Muscle layer of colon (tissue), 2 donors: Measurements from ENCODE around the gene CARD9.
A peak's percentile ranks its signal among the peaks of the same experiment; 100 is the strongest.

Experiments
- H3K27ac ChIP-seq: one replicate; pipeline ENCODE4 v1.7.0; 2013; ENCODE audit warnings: low read depth, mild to moderate bottlenecking, low read length, moderate library complexity
- H3K27me3 ChIP-seq, 2 donors: one replicate each; pipeline ENCODE4 v1.7.0; 2013; ENCODE audit warnings: low read length in 2 of 2, mild to moderate bottlenecking in 2 of 2; ENCODE audit not compliant: insufficient read depth in 2 of 2, control insufficient read depth in 1 of 2
- H3K36me3 ChIP-seq: one replicate; pipeline ENCODE4 v1.7.0; 2013; ENCODE audit warnings: mild to moderate bottlenecking, low read length; ENCODE audit not compliant: insufficient read depth
- H3K4me1 ChIP-seq: one replicate; pipeline ENCODE4 v1.7.0; 2013; ENCODE audit warnings: mild to moderate bottlenecking, low read length; ENCODE audit not compliant: insufficient read depth
- H3K4me3 ChIP-seq, 2 donors: one replicate each; pipeline ENCODE4 v1.7.0; 2013; ENCODE audit warnings: low read length in 2 of 2, low read depth in 1 of 2, mild to moderate bottlenecking in 1 of 2, moderate library complexity in 1 of 2
- H3K9ac ChIP-seq: one replicate; pipeline ENCODE4 v1.7.0; 2013; ENCODE audit warnings: low read length
- H3K9me3 ChIP-seq: one replicate; pipeline ENCODE4 v1.7.0; 2013; ENCODE audit warnings: mild to moderate bottlenecking, low read length
- donor health status: abdominal sarcoma.
- donor health status: Adenocarcinoma of cecum.

Gene CARD9

DNA sequence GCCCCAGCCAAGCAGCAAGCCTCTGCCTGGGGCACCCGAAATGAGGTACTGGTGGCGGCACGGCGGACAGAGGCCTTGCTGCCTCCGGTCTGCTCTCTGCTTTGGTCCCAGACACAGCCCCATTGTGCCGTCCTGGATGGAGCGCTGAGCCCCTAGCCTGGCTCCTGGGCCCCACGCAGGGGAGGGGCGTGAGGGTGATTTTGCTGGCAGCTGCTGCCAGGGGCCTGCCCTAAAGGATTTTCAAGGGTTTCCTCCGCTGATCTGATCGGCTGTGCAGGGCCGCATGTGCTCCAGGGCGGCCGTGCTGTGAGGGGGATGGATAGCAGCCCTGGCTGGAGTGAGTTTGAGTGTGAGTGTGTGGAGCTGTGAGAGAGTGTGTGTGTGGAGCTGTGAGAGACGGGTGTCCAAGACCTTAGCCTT lies 44.8 kb downstream of the CARD9 start:
- no peaks in the 10 kb centered on the region for H3K9me3 ChIP-seq
- H3K4me1 ChIP-seq: peaks cover 24% of the 10 kb centered on the region
- H3K4me3 ChIP-seq: peak overlapping the region; percentile 9 to 79
- H3K27ac ChIP-seq: no peak overlapping the region
- no peaks in the 10 kb centered on the region for H3K27me3 ChIP-seq
- H3K9ac ChIP-seq: peak overlapping the region; percentile 77
- H3K36me3 ChIP-seq: no peaks in the 10 kb centered on the region

DNA sequence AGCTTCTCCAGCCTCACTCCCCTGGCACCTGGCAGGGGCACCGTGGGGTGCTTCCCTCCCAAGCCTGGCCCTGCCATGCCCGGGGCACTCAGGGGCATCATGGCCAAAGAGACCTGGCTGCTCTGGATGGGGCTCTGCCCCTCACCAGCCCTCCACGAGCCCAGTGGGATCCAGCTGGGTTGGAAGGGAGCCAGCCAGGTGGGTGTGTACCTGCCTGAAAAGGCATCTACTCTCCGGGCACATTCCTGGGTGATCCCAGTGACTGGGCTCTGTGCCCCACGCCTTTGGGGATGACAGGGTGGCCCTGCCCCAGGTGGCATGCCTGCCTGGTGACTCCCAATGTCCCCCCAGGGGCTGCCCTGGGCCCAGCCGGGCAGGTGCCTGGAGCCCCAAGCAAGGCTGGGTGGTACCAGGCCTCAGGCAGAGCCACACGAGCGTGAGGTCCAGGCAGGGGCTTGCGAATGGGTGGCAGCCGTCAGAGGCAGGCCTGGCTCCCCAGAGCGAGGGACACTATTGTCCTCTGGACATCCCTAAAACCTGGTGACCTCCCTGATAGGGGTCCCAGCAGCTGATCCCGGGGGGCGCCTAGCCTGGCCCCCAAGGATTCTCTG lies 45.4 kb downstream of the CARD9 start:
- H3K27ac ChIP-seq: no peak overlapping the region
- H3K4me3 ChIP-seq: peak overlapping the region; percentile 9 to 79
- H3K9me3 ChIP-seq: no peaks in the 10 kb centered on the region
- no peaks in the 10 kb centered on the region for H3K36me3 ChIP-seq
- no peaks in the 10 kb centered on the region for H3K27me3 ChIP-seq
- peak overlapping the region; percentile 77 for H3K9ac ChIP-seq
- H3K4me1 ChIP-seq: peaks cover 24% of the 10 kb centered on the region

DNA sequence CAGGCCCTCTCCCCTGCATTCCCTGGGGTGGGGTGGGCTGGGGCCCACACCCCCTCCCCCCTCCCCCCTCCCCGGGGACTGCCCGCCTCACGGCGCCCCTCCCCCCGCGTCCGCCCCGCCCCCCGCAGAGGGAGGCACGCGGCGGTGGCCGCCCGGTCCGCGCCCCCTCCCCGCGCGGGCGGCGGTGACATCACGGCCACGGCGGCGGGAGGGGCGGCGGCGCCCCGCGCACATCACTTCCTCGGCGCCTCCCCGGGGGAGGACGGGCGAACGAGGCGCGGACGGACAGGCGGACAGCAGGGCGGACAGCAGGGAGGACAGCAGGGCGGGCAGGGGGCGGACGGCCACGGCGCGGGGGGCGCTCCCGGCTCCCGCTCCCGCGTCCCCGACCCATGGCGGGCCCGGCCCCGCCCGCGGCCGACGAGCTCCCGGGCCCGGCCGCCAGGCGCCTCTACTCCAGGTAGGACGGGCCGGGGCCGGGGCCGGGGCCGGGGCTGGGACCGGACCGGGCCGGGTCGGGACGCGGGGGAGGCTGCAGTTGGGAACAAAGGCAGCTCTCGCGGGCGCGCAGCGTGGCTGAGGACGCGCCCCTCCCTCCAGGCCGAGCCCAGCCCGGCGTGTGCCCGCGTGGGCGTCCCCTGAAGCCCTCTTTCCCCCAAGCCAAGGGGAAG lies 46.0 kb downstream of the CARD9 start, which contains the start of gene GPSM1:
Gene GPSM1, plus strand, starts transcription at position 236 of the 671 bp plus-strand sequence. Its CDS starts 157 bp downstream, at position 393.
- H3K27me3 ChIP-seq: no peaks in the 10 kb centered on the region
- H3K36me3 ChIP-seq: no peaks in the 10 kb centered on the region
- H3K4me1 ChIP-seq: peaks cover 24% of the 10 kb centered on the region
- H3K9me3 ChIP-seq: no peaks in the 10 kb centered on the region
- H3K9ac ChIP-seq: peak within 1 kb of the TSS; percentile 77
- H3K4me3 ChIP-seq: peak within 1 kb of the TSS; percentile 51 to 79
- peak within 1 kb of the TSS; percentile 39 for H3K27ac ChIP-seq

DNA sequence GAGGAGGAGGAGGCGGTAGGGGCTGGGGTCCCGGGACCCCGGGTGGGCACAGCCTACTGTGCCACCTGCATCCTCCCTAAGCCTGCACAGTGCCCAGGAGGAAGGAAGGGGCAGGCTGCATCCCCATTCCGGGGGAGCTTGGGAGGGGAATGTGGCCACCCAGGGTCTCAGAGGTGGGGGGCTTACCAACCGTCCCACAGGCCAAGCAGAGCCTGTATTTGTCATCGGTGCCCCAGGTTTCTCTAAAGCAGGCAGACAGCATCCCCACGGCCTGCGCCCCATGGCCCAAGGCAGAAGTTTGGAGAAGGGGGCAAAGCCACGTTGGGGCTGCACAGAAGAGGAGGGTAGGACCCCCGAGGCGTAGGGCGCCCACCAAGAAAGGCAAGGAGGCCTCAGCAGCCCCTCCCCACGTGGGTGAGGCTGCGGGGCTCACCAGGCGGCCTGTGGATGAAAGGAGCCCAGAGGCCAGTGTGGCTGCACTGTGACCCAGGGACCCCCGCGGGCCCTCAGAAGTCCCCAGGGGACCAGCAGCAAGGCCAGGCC lies 46.6 kb downstream of the CARD9 start:
- peaks cover 24% of the 10 kb centered on the region for H3K4me1 ChIP-seq
- H3K27me3 ChIP-seq: no peaks in the 10 kb centered on the region
- peak overlapping the region in 1 of 2 donors; percentile 51 for H3K4me3 ChIP-seq
- H3K9ac ChIP-seq: no peak overlapping the region
- no peaks in the 10 kb centered on the region for H3K36me3 ChIP-seq
- H3K27ac ChIP-seq: peak overlapping the region; percentile 39
- no peaks in the 10 kb centered on the region for H3K9me3 ChIP-seq

DNA sequence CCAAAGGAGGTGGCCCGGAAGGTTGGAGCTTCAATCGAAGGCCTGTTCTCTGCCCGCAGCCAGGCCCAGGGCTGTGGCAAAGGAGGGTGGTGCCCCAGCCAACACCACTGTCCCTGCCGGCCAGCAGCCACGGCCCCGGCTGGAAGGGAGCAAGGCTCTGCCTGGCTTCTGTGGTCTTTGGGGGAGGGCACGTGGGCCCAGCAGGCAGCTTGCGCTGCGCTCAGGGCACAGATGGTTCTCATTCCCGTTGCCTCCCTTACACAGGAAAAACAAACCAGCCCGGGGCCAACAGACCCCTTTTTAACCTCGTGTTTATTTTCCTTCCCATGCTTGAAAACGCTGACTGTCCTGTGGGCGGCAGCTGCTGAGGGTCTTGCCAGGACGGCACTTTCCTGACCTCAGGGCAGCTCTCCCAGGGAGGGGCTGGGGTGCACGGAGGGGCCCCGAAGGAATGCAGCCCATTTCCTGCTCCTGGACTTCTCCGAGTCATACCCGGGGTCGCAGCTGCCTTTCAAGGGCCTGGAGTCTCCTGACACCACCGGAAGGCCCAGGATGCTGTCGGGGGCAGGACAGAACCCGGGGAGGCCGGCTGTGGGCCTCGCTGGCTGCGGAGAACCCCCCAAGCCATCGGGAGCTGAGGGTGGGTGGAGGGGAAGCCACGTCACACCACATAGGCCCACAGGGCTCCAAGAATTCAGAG lies 47.3 kb downstream of the CARD9 start:
- Histone ChIP-seq H3K27me3 (no peaks in the 10 kb centered on the region), H3K36me3 (no peaks in the 10 kb centered on the region), H3K4me3 (no peak overlapping the region), H3K27ac (peak overlapping the region; percentile 39), H3K9ac (no peak overlapping the region), H3K4me1 (peaks cover 24% of the 10 kb centered on the region), H3K9me3 (no peaks in the 10 kb centered on the region)

DNA sequence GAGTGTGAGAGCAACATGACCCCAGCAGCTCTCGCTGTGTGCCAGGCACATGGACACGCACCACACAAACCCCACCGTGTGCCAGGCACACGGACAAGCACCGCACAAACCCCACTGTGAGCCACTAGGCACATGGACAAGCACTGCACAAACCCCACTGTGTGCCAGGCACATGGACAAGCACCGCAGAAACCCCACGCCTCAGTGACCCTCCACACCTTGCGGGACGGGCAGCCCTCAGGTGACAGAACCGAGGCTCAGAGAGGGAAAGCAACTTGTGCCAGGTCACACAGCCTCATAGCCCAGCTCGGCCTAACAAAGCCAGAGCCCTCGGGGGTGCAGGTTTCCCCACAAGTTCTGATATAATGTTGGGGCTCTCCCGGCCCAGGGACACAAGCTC lies 48.1 kb downstream of the CARD9 start:
- Histone ChIP-seq H3K9me3 (no peaks in the 10 kb centered on the region), H3K4me1 (peaks cover 24% of the 10 kb centered on the region), H3K9ac (no peak overlapping the region), H3K27me3 (no peaks in the 10 kb centered on the region), H3K36me3 (no peaks in the 10 kb centered on the region), H3K4me3 (no peak overlapping the region), H3K27ac (no peak overlapping the region)

DNA sequence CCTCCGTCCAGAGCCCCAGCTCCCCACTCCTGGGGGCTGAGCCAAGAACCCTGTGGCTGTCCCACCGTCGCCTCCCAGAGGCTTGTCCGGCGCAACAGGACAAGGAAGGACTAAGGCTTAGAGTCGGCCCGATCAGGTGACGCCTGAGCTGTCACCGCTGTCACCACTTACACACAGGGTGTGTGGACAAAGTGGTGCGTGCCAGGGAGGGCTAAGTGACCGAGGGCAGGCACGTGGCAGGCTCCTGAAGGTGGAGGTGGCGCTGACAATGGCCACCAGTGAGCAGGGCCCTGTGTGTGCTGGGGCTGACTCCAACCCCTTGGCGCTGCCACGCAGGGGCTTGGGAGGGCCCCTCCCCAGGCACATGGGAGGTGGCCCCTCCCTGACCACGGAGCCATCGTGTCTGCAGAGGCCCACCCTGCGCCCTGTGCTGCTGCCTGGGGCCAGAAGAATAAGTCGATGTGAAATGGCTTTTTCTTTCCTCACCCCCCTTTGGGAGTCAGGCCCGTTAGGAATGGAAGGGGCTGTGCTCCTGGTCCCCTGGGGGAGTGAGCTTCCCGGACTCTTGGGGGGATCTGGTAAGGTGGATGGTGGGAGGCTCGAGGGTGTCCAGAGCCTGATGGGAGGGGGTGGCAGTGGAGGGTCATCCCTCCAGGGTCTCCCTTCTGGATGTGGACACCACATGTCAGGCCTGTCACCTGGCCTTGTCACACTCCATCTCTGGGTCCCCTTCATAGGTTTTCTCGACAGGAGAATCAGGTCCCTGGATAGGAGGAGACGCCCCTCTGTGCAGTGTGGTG lies 48.8 kb downstream of the CARD9 start:
- Histone ChIP-seq H3K9ac (no peak overlapping the region), H3K4me1 (peaks cover 24% of the 10 kb centered on the region), H3K27me3 (no peaks in the 10 kb centered on the region), H3K36me3 (no peaks in the 10 kb centered on the region), H3K4me3 (no peak overlapping the region), H3K27ac (no peak overlapping the region), H3K9me3 (no peaks in the 10 kb centered on the region)

DNA sequence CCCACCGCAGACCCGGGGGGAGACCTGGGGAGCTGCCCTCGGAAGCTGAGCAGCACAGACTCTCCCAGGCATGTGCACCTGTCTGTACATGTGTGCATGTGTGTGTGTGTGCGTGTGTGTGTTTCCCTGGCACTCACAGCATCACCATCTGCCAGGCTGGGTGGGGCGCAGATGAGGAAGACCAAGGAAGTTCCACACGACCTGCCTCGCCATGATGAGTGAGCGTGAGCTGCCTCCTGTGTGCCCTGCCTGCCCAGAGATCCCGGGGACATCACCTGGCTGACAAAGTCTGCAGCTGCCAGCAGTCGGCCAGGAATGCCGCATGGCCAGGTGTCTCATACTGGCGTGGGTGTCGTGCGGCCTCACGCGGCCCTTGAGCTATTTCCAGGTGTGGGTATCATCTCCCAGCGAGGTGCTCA lies 50.1 kb downstream of the CARD9 start:
- H3K27me3 ChIP-seq: no peaks in the 10 kb centered on the region
- H3K4me1 ChIP-seq: peaks cover 12% of the 10 kb centered on the region

DNA sequence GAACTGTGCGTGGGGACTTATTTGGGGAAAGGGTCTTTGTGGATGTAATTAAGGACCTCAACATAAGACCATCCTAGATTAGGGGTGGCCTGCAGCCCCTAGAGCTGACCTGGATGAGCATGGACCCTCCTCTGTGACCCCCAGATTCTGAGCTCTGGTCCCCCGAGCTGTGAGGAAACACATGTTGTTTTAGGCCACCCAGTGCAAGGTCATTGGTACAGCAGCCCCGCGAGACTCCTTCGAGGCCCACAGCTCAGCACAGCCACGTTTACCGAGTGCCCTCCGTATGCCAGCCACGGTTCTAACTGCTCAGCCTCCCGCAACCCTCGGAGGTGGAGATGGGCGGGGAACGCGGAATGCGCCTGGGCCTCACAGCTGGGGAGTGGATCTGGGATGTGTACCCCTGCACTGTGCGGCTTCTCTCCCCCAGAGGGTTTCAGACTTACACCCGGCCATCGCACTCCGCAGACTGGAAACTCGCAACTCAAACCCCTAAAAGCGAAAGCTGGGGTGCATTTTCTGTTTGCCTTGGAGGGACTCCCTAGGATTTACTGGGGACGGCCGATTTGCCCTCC lies 50.6 kb downstream of the CARD9 start:
- Histone ChIP-seq H3K4me1 (peaks cover 8% of the 10 kb centered on the region), H3K27me3 (no peaks in the 10 kb centered on the region), H3K4me3 (no peak overlapping the region), H3K9me3 (no peaks in the 10 kb centered on the region), H3K9ac (no peak overlapping the region), H3K27ac (no peak overlapping the region), H3K36me3 (no peaks in the 10 kb centered on the region)

More for the DNA sequence above, 50.1 kb downstream of the CARD9 start:
- no peak overlapping the region for H3K27ac ChIP-seq
- H3K4me3 ChIP-seq: no peak overlapping the region
- H3K9ac ChIP-seq: no peak overlapping the region
- no peaks in the 10 kb centered on the region for H3K36me3 ChIP-seq
- no peaks in the 10 kb centered on the region for H3K9me3 ChIP-seq

DNA sequence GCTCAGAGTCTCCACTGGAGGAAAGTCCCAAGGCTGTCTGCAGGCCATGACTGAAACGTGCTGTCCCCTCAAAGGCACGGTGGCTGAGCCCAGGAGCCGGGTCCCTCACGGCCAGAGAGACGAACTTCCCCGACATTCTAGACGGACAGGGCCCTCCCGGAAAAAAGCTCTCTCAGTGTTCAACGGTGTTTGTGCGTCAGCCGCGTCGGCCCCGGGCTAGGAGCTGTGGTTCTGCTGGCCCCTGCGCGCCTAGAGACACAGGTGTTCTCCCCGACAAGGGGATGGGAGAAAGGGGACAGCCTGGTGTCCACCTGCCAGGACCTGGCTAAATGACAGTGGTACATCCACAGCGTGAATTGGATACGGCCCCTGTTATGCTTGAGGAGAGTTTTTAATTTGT lies 51.9 kb downstream of the CARD9 start:
- no peak overlapping the region for H3K9ac ChIP-seq
- H3K4me3 ChIP-seq: no peak overlapping the region
- H3K27ac ChIP-seq: no peak overlapping the region
- no peaks in the 10 kb centered on the region for H3K9me3 ChIP-seq
- peaks cover 2% of the 10 kb centered on the region for H3K4me1 ChIP-seq
- H3K36me3 ChIP-seq: no peaks in the 10 kb centered on the region
- H3K27me3 ChIP-seq: no peaks in the 10 kb centered on the region
